Esophagus muscularis mucosa (tissue), 4 donors: Measurements from ENCODE around the gene STX16.

ENCODE experiments used
- CTCF ChIP-seq, 3 experiments: fragments of 200-600 bp in 2 of 3; fragments of 450-650 bp in 1 of 3; sonication (generic) in 2 of 3; IDR thresholded peaks; one replicate each; pipeline ENCODE4 v1.5.1; 2017 to 2019; ENCODE audit warnings: antibody characterized with exemption in 3 of 3, mild to moderate bottlenecking in 2 of 3, moderate library complexity in 1 of 3
- EP300 ChIP-seq: sonication (generic); formaldehyde crosslinking; IDR thresholded peaks from one replicate; pipeline ENCODE4 v1.6.1; 2017; ENCODE audit warnings: antibody characterized with exemption
- POLR2A ChIP-seq: fragments of 450-650 bp; IDR thresholded peaks from one replicate; pipeline ENCODE4 v1.6.1; 2017; ENCODE audit warnings: antibody characterized with exemption, moderate library complexity, mild to moderate bottlenecking, low read depth
- POLR2AphosphoS5 ChIP-seq, 2 donors: sonication (generic); formaldehyde crosslinking; IDR thresholded peaks; one replicate each; pipeline ENCODE4 v1.6.1; 2017; ENCODE audit warnings: antibody characterized with exemption in 2 of 2

GRCh38 chr20:58688414-58688813 is 37.3 kb downstream of the STX16 start:
- TF ChIP-seq CTCF (IDR thresholded peaks at IDR 0.05) (no peak), EP300 (no peak), POLR2A (no peak), POLR2AphosphoS5 (IDR thresholded peaks at IDR 0.05) (no peak)
